SKM-1 (cell line): ENCODE results near the gene SPATS2L.

Experiments
- DNase-seq: peaks from one replicate; lab custom pipeline; 2025; ENCODE audit not compliant: unreplicated experiment; lab: John Stamatoyannopoulos, UW

Gene SPATS2L

DNA sequence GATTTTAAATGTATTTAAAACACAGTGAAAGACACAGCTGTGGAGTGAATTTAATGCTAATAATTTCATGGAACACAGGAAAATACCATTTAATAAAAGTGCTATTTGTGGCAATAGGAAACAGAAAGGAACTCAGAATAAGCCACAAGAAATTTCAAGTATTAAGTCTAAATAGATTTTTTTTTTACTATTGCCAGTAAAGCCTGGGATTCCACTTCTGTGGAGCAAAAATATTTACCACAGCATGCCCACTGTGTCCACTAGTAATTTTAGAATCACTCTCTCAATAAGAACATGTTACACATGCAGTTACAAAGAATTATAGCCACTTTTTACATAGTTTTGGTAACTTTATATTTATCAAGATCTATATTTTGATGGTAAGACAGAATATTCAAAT lies 186.2 kb downstream of the SPATS2L start:
- DNase-seq: no peak

DNA sequence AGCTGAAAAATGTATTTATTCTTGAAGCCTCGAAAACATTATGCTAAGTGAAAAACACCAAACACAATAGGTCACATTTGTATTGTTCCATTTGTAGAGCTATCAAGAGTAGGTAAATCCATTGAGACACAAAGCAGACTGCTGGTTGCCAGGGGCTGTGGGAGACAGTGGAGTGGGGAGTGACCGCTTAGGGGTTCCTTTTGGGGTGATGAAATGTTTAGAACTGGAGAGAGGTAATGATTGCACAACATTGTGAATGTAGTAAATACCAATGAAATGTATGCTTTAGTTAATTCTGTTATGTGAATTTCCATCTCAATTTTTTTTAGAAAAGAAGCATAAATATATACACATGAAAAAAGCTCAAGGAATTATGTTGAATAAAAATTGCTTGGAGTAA lies 187.6 kb downstream of the SPATS2L start:
- no peak for DNase-seq

DNA sequence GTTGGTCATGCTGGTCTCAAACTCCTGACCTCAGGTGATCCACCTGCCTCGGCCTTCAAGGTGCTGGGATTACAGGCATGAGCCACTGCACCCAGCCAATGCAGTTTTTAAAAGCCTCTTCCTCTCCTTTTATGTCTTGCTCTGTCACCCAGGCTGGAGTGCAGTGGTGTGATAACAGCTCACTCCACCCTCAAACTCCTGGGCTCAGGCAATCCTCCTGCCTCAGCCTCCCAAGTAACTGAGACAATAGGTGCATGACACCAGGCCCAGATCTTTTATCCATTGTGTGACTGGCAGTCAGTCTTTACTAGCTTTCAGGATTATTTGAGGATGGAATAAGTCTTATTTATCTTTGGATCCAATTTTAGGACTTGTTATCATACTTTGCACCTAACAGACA lies 190.2 kb downstream of the SPATS2L start:
- no peak for DNase-seq

DNA sequence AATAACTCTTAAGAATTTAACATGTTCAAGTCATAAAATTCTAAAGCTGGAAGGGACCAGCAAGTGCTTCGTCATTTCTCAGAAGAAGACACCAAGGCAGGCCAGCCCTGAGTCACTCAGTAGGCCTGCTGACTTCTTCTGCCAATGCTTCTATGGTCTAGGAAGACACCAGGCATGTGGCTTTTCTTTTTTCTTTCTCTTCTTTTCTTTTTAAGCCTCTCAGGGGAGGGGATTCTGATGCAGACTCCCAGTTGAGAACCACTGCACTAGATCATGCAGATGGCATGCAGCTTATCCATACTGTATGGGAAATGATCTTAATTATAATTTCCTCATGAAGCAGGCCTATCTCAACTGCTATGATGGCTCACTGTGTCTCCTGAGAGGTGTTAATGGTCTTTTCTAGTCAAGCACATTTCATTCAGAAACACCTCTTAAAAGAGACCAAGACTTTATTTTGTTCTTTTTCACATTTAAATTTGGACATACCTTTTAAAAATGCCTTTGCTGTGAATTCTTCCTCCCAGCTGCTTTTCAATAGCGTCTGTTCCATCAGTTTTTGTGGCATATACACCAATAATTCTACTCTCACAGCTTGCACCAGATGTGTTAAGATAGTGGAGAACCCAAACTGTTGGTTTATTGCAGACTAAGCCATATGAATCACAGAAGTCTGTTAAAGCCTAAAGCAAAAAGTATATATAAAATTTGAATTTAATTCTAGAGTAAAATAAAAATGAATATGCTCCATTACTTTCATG lies 192.1 kb downstream of the SPATS2L start:
- DNase-seq: no peak

DNA sequence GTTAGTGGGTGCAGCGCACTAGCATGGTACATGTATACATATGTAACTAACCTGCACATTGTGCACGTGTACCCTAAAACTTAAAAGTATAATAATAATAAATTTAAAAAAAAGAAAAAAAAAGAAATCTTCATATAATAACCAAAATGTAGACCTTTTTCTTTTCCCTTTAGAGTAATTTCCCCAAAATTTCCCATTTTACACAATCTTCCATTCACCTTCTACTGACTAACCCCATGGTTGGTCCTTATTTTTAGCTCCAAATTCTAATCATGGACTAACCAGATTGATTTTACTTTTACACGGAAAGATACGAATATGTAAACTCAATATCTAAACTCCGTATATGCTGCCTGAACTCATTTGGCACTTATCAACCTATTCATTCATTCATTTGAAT lies 195.7 kb downstream of the SPATS2L start:
- DNase-seq: no peak

DNA sequence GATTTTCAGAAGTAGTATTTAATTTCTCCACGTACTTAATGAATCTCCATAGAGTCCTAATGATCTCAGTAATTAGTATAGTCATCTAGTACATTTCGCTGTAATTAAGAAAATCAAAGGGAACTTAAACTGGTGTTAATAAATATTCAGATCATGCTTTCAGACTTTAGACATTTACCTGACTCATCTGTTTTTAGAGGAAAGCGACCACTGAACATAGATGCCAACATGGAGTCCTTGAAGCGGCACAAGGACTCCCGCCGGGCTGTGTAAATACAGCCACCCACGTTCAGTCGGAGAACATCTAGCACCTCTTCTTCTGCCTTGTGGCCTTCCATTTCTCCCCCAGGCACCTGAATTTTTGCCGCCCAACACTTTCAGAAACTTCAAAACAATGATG lies 200.2 kb downstream of the SPATS2L start:
- DNase-seq: no peak

DNA sequence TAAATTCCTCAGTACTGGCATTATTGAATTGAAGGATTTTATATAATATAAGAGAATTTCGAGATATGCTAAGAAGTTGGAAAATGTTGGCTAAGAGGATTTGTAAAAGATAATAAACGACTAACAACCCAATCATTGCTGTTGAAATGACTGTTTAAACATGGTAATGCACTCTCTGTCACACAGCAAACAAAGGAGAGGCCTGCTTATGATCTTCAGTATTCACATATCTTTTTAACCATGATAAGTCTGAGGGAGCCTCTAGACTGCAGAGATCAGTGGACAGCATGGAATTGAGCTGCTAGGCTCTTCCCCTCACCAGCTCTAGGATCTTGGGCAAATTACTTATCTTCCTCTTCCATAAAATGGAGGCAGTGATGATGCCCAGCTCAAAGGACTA lies 200.7 kb downstream of the SPATS2L start:
- no peak for DNase-seq

DNA sequence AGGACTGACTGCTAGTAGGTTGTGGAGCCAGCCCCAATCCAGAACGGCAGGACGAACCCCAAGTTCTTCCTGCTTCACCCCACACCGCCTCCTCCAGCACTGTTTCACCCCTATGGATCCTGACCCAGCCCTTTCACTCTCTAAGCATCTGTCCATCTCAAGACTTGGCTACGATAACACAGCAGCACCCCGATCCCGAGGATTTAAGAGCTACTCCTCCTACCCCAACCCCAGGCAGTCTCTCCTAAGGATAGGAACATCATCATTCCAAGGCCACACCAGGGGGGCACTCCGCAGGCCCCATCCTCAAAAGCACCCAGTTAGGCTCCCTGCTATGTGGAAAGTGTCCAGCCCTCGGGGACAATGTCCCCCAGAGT lies 202.7 kb downstream of the SPATS2L start:
- DNase-seq: no peak

DNA sequence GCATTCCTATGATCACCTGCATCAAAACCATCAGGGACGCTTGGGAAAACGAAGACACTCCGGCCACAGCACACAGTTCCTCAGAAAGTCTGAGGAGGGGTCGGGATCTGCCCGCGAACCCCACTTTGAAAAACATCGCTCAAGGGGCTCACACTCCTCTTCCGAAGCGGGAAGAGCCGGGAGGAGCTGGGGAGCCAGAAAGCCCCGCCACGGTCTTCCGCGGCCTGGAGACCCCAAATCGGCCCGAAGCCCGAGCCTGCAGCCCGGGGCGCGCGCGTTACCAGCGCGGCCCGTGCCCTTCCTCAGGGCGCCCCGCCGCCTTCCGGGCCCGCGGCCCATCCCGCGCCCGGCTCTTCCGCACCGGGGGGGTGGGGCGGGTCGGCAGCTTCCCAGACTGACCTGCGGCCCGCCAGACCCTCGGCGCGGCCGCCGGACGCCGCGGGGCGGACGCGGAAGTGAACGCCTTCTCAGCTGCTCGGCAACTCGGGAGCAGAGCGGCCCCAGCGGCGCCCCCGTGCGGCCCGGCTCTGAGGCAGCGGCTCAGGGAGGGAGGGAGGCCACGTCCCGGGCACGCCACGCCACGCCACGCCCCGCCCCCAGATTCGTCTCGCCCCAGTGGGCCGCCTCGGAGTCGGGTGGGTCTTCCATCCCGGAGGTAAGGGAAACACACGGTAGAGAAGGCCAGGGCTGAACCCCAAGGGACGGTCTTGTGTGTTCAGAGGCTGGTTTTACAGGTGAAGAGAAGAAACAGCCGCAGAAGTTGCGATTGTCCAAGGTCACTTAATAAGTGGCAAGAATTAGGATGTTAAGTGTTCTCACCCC lies 203.3 kb downstream of the SPATS2L start, which contains the start of gene KCTD18:
KCTD18 (minus strand) TSS at position 457 of the 822 bp plus-strand sequence. CDS start 3,052 bp downstream, outside the sequence.
- peak; percentile 71 for DNase-seq

DNA sequence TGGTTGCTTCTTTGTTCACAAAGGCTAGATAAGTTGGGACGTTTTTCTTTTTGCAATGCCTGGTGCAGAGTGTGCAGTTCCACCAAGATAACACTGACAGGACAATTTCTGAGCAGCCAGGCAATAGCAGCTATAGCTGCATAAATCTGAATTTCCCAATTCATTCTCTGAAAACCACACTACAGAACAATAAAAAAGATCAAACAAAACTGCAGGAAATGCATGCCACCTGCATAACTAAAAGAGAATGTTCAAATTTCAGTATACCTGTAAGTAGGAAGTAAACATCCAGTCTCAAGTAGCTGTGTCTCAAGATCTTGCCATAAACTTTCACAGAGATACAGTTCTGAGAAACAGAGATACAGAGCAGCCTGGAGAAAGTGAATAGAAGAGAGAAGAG lies 208.7 kb downstream of the SPATS2L start:
- no peak for DNase-seq

DNA sequence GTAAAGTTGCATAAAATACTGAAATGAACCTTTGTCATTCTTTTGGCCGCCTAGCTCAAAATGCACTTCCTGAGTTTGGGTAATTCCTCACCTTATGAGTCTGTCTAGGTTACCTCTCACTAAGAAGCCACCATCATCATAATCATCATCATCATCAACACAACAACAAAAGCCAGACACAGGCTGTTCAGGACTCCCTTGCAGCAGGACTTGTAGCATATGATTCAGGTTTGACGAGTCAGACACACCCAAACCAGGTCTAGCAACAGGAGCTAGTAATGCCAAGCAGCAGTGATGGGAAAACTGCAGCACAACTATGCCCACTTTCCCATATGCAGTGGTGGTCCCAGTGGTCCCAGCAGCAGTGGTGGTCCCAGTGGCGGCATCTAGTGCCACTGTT lies 216.7 kb downstream of the SPATS2L start:
- no peak for DNase-seq

DNA sequence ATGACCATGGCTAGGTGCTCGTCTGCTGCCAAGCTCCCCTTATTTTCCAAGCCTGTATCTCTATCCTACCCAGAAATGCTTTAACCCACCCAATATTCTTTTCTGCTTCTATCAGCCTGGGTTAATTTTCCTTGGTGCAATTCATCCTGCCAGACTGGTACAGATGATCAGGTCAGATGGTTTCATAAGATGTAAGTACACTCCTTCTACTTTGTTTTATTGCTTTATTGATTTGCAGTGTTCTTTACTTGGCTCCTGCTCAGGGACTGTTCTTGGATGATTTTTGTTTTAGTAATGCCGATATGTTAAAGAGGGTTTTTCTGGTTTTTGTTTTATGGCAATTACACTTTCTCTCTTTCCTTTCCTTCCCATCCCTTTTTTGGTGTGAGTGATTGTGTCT lies 217.1 kb downstream of the SPATS2L start:
- DNase-seq: no peak

DNA sequence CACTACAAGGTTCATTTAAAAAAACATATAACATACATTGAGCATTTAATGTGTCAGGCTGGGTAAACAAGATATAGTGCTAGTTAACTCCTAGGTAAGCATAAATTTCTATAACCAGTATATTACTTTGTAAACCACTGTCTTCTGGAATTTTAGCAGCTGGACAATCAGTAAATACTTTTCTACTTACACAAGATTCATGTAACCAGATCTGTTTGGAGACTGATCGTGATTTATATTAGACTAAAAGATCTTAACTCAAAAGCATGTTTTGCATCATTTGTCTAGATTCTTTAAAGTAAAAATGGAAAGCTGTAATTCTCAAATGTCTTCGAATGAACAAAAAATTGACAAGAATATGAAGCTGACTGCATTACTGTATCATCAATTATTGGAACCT lies 218.6 kb downstream of the SPATS2L start:
- DNase-seq: no peak

DNA sequence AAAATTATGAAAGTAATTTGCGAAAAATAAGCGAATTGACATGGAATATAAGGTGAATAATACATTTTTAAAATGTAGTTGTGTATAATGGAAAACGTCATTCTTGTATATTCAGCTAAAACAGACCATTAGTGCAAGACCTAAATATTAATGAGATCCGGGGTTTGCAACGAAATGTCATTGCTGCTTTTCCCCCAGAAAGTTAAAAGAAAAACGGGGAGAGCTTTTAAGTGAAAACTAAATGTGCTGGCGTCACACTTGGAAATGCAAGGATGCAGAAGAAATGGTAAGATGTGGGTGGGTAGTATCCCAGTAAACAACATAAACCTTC lies 219.0 kb downstream of the SPATS2L start:
- DNase-seq: no peak

DNA sequence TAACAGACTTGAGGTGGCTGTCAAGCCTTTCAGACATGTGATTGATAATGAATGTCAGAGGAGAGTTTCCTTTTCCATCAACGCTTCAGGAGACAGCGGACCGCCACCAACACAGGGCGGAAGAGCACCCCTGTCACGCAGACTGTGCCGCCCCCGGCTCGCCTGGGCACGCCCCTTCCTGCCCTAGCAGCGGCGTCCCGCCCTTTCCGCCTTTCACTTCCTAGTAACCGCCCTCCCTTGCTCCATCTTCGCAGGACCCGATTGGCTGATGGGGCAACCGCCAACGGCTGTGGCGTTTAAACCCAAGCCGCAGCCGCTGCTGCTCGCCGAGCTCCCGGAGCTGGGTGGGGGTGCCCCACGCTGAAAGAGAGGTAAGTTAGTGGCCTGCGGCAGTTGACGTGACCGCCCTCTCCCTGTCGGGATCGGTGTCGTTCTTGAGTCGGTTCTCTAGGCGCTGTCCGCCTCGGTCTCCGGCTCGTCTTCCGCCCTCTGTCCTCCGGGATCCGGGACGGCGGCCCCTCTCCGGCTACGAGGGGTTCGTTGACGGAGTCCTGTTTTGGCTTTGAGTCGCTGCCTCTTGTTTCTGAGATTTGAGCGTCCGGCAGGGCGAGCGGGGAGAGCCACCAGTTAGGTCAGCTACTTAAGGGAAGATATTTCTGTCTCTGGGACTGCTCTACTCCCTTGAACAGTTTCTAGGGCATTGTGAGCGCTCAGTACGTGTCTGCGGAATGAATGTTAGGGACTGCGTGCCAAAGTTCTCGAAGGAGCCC lies 219.6 kb downstream of the SPATS2L start, which contains the start of gene SGO2:
SGO2 (plus strand) TSS at position 326 of the 770 bp plus-strand sequence. CDS start 6,769 bp downstream, outside the sequence.
- DNase-seq: peak; percentile 95

DNA sequence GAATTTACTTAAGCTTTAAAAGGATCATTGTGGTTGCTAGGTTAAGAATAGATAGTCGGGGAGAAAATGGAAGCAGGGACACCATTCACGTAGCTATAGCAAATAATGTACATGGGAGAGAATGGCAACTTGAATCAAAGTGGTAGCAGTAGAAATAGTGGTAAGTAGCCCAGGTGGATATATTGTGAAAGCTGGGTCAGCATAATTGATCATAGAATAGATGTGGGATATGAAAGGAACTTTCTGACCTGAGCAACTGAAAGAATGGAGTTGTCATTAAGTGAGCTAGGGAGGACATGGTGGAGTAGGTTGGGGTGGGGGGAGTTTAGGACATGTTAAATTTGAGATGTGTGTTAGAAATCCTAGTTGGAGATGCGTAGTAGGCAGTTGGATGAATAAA lies 221.7 kb downstream of the SPATS2L start:
- DNase-seq: no peak
